ENCODE results near the gene YIPF1.

DNA sequence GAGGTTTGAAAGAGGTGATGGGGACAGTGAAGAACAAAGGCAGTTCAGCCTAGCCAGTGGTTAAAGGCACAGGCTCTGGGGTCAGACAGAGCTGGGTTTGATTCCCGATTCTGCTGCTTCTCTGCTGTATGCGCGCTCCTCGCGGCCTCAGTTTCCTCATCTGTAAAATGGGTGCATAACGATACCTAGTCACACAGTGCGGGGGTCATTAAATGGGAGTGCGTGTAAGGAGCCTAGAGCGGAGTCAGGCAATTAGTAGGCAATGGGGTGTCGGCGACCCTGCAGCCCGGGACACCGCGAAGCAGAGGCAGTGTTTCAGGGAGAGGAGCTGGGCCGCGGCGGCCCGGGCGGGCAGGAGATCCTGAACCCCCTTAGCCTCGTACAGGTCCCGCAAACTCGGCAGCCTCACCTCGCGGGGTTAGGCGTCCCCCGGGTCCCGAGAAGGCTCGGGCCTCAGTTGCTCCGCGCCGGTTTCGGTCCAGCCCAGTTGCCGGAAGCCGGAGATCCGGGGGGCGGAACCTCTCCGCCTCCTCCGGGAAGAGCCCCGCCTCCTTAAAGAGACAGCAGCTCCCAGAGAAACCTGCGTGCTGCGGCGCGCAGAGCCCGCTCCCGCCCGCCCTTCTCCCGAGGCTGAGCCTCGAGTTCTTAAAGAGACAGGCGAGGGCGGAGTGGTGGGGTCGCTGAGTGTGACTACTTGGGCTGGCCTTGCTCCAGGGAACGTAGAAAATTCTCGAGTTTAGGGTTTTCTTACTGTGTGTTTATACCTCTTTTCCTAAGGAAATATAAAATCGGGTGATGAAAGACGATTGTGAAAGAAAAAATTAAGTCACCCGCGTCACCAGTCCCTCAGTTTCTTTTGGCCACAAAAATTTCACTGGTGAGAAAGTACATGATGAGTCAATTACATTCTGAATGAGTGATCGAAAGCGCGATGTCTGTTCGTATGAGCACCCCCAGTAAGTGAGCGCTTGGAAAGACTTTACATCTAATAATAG lies at the start of gene YIPF1:
- TF ChIP-seq EP300 (IDR thresholded peaks at IDR 0.05; ENCODE audit: borderline replicate concordance) (no peak), TEAD4 (IDR thresholded peaks at IDR 0.05) (no peak)
